GM19328 (cell line): ENCODE data around the gene KDM6A.
"Not testable (repeated sequence)": the region's sequence is repeated elsewhere in the genome, so short reads cannot be mapped to it uniquely, and the experiment has no call there.

Experiments used
- ATAC-seq: cut with Tn5 transposase; IDR thresholded peaks from one replicate; pipeline ENCODE4 v1.9.1; 2021; ENCODE audit warnings: mild to moderate bottlenecking, moderate library complexity; ENCODE audit not compliant: unreplicated experiment

The KDM6A gene

DNA sequence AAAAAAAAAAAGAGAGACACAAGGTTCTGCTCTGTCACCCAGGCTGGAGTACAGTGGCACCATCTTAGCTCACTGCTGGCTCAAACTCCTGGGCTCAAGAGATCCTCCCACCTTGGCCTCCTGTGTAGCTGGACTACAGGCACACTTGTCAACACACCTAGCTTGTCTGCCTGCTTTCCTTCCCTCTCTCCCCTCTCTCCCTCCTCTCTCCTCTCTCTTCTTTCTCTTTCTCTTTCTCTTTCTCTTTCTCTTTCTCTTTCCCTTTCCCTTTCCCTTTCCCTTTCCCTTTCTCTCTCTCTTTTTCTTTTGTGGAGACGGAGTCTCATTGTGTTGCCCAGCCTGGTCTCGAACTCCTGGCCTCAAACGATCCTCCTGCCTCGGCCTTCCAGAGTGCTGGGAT lies 195.6 kb downstream of the KDM6A start:
- ATAC-seq: no peak

DNA sequence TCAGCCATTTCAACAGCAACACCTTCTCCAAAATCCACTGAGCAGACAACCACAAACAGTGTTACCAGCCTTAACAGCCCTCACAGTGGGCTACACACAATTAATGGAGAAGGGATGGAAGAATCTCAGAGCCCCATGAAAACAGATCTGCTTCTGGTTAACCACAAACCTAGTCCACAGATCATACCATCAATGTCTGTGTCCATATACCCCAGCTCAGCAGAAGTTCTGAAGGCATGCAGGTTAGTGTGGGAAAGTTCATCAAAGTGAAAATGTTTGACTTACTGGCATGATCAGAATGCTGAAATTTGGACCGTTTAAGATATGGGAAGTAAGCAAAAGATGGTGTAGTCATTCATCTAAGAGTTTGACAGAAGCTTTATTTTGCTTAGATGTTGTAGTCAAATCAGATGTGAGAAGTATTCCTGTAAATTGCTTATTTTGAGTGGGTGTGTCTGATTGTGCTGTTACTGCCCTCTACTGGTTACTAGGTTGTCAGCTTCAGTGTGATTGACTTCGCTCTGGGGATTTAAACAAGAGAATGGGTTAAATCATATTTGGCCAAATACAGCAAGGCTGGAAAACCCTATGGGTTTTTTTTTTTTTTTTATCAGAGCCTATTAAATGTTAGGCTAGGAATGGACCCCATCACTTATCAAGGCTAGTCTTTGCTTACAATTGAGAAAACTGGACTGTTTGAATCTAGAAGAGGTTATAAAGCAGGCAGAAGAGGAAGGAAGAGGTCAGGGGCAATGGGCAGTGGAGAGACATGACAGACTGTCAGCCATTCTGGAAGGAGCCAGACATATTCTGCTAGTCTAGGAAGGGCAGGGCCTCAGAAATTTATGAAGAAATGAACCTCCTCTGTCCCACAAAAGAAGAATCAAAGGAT lies 197.4 kb downstream of the KDM6A start:
- no peak for ATAC-seq

DNA sequence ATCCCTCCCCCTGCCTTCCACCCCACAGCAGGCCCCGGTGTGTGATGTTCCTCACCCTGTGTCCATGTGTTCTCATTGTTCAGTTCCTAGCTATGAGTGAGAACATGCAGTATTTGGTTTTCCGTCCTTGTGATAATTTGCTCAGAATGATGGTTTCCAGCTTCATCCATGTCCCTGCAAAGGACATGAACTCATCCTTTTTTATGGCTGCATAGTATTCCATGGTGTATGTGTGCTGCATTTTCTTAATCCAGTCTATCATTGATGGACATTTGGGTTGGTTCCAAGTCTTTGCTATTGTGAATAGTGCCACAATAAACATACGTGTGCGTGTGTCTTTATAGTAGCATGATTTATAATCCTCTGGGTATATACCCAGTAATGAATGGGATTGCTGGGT lies 200.0 kb downstream of the KDM6A start:
- ATAC-seq: not testable (repeated sequence)

DNA sequence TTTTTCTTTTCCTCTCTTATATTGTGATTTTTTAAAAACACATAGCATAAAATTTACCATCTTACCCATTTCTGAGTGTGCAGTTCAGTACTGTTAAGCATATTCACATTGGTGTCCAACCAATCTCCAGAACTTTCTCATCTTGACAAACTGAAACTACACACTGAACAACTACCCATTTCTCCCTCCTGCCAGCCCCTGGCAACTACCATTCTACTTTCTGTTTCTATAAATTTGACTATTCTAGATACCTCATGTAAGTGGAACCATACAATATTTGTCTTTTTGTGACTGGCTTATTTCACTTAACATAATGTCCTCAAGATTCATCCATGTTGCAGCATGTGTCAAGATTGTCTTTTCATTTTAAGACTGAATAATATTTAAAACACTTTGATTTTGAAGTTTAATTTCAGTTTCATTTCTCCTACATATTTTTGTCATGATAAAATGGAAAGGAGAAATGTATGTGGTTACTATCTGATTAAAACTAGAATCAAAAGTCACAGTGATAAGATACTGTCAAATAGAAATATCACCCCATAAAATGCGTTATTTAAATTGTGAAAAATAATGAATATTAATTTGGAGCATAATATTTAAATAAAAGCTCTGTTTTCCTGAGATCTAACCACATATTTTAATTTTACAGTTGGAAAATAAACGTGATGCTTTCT lies 204.9 kb downstream of the KDM6A start:
- peak; percentile 75 for ATAC-seq

DNA sequence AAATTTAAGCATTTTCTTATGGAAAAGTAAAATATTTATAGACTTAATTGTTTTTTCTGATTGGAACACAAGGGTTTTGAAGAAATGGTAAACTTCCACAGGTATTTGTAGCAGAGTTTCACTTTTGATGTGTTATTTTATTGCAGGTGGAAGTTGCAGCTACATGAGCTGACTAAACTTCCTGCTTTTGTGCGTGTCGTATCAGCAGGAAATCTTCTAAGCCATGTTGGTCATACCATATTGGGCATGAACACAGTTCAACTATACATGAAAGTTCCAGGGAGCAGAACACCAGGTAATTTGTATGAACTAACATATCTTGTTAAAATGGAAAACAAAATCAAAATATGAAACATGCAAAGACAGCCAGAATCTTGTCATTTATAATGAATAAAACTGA lies 210.3 kb downstream of the KDM6A start:
- ATAC-seq: no peak

DNA sequence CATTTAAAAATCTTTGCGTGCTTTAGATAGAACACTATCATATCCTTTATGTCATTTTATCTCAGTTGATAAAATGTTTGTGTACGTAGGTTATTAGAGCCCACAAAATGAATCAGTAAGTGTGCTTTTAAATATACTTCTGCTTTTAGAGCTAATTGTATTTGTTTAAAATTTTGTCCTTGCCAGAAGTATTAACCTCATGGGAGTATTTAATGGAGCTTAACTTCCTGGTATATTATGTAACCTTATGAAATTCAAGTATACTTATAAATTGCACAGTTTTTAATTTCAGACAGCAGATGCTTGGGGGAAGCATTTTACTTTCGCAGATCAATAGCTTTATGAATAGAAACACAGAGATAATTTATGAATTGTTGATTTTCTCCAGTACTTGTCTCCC lies 237.5 kb downstream of the KDM6A start:
- no peak for ATAC-seq

DNA sequence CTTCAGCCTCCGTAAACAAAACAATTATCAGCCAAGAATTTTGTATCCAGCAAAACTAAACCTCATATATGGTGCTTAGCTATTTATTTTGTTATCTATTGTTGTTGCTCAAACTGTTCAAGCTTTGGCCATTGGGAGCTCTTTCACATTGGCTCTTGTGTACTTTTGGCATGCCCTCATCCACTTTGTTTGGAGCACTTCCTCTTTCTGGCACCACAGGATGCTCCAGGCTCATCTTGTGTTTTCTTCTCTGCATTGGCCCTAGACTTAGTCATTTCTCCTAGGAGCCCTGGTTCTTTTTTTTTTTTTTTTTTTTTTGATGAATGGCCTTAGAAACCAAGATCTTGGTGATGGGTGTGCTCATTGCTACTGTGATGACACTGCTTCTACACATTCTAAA lies 253.2 kb downstream of the KDM6A start:
- no peak for ATAC-seq

DNA sequence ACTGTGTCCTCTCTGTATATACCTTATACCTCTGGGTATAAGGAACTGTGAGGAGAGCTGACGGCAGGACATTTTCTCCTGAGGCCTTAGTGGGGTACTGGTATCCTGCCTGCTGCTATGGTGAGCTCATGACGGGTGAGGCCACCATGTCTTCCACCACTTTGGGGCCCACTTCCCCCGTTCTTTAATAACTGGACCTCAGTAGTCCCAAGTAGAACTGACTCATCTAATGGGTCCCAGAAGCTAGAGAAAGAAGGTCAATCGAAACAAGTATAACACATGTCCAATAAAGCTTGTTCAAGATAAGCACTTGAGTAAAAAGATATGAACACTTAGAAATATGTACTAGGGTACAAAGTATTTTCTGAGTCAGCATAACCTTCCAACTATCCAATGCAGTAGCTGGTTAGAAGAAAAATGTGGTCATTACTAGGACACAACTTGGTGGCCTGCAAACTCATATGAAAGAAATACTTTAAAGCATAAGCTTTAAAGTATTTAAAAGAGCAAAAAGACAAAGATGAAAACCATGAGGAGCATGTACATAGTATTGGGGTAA lies 256.0 kb downstream of the KDM6A start:
- no peak for ATAC-seq

DNA sequence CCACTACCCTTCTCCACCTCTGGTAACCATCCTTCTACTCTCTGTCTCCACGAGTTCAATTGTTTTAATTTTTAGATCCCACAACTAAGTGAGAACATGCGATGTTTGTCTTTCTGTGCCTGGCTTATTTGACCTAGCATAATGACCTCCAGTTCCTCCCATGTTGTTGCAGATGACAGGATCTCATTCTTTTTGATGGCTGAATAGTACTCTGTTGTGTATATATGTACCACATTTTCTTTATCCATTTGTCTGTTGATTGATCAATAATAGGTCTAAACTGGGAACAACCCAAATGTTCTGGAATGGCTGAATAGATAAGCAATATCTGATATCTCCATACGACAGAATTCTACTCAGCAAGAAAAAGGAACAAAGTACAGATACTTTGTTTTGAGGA lies 260.5 kb downstream of the KDM6A start:
- no peak for ATAC-seq

DNA sequence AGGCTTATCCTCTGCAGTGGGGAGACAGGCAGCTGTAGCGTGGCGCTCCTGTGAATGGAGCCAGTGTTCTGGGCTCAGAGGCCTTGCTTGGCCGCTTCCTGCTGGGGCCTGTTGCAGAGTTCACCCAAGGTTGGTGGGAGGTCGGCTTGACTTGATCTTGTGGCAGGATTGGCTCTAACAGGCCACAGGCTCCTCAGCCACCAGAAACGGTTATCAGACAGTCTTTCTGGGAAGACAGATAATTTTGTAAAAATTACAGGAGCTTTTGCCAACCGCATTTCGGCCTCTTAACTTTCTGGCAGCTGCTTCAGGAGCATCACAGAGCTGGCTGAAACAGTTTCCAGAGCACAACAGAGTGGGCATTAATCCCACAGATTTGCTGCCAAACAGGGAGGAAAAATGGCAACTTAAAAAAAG lies 261.3 kb downstream of the KDM6A start:
- no peak for ATAC-seq

DNA sequence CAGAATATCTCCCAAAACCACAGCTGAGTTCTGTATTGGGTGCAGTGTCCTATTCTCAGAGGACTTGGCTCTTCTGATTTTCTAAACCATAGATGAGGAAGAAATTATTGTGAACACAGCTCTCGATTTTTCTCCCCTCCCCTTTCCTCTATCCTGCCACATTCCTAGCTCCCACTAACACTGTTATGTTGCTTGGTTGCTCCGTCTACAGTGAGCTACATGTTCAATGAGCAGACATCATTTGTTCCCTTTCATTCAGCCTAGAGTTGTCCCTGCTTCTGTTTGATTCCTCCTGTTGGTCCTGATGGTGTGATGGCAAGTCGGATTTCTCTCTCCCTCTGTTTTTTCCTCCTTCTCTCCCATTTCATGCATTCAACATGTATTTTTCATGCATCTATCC lies 261.8 kb downstream of the KDM6A start:
- ATAC-seq: no peak

DNA sequence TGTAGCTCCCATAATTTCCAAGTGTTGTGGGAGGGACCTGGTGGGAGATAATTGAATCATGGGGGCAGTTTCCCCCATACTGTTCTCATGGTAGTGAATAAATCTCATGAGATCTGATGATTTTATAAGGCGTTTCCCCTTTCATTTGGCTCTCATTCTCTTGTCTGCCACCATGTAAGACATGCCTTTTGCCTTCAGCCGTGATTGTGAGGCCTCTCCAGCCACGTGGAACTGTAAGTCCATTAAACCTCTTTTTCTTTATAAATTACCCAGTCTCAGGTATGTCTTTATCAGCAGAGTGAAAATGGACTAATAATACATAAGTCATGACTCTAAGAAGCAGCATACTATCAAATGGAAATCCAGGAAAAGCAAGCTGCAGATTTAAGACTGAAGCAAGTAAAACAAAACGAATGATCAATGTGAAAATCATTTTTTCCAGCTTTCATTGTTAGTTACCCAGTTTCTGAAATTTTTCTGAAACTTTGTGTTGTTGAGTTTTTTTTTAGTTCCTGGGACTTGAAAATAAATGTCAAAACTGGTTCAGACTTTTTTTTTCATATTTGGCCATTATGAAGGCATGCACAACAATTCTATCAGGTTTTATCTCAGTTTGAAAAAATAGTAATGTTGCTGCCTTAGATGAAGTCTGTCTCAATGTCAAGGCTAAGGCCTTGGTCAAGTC lies 262.5 kb downstream of the KDM6A start:
- not testable (repeated sequence) for ATAC-seq

DNA sequence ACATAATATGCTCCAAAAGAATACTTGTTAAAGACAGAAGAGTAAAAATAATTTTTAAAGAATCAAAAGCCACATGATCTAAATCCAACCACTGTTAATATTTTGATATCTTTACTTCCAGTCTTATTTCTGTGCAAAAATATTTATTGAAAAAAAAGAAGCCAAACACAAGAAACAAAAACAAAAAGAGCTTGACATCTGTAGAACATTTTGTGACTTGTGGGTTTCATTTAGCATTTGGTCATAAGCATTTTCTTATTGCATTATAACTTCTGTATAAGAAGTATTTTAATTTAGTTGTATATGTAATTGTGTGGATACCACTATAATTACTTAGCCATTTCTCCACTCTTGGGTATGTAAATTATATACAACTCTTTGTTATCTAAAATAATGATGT lies 264.5 kb downstream of the KDM6A start:
- ATAC-seq: no peak

DNA sequence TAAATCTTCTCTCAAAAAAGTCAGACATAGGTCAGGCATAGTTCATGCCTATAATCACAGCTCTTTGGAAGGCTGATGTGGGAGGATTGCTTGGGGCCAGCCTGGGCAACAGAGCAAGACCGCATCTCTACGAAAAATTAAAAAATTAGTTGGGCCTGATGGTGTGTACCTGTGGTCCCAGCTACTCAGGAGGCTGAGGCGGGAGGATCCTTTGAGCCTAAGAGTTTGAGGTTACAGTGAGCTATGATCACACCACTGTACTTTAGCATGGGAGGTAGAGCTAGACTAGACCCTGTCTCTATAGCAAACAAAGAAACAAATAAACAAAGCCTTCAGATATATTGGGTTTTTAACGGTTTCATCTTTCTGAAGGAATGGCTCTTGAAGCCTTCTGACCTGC lies 265.5 kb downstream of the KDM6A start:
- no peak for ATAC-seq

DNA sequence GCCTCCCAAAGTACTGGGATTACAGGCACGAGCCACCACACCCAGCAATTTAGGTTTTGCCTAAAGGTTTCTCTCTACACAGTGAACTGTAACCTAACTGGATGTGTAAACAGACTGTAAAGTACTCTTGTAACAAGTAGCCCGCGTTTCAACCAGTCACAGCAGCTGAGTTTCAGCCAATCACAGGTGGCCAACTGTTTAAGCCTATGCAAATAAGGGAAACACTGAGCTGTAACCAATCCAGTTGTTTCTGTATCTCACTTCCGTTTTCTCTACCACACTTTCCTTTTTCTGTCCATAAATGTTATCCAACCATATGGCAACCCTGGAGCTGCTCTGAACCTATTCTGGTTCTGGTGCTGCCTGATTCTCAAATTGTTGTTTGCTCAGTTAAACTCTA lies 267.8 kb downstream of the KDM6A start:
- ATAC-seq: no peak

DNA sequence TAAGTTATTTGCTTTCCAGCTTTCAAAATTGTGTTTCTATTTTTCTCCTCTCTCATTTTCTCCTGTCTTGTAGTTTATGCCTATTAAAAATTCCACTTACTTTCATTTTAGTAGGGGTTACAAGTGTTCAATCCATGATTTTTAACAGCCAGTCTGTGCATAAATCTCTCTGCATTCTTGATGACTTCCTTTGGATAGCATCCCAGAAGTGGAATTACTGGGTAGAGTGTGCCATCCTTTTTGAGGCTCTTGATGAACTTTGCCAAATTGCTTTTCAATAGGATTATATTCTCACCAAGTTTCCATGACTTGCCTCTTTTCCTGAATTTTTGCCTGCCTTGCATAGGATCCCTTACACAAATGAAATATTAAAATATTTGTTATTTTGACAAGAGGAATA lies 269.2 kb downstream of the KDM6A start:
- ATAC-seq: no peak

DNA sequence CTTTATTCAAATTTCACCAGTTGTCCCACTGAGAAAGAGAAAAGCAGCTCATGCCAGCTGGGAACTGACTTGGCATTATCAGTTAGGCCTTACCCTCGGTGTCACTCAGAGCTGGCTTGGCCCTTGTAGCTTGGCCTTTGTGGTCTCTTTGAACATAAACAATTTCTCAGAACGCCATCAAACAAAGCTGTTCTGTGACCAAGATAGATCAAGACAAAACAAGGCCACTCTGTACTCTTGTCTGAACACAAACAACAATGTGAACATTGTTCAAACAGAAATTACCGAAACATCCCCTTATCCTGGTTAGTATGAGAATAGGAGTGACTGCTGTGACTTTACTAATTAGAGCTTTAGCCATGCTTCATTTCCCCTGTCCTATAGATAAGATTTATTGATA lies 270.5 kb downstream of the KDM6A start:
- ATAC-seq: no peak

DNA sequence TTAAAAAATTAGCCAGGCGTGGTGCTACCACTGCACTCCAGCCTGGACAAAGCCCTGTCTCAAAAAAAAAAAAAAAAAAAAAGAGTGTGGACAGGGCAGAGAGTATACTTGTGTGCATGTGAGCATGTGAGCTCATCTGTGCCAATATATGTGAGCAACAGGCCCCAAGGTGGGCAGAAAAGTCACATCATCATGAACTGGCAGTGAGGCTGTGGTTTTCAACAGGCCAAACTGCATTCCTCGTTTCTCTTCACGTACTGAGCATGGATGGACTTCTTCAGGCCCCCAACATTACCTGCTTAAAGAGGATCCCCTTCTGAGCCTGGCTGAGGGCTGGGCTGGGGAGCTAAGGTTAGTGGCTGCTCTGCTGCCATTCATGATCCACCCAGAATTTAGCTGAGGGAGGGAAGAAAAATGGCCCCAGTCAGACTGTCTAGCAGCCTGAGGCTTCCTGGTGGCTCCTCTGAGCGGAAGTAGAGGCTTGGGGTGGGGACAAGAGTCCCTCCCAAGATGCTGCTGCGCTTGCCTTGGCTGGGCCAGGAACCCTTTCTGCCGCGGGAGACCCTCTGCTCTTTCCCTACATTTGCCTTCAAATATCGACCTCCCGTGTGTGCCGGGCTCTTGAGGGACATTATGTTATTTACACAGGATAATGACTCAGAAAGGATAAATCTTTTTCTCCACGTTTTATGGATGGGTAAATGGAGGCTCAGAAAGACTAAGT lies 272.7 kb downstream of the KDM6A start:
- ATAC-seq: no peak

DNA sequence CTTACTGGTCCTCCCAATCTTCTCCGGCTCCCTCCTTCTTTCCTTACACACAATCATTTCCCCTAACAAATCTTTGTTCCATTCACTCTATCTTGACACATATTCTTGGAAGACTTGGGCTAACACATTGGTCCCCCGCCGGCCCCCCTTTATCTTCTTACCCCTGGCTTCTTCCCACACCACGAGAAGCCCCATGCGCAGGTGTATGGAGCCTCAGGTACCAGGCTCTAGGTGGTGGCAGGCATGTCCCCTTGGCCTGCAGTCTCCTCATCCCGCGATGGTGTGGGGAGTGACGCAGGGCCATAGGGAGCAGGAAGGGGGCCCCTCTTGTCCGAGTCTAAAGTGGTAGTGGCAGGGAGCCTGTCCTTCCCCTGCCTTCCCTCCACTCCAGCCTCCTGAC lies 277.8 kb downstream of the KDM6A start:
- ATAC-seq: no peak

DNA sequence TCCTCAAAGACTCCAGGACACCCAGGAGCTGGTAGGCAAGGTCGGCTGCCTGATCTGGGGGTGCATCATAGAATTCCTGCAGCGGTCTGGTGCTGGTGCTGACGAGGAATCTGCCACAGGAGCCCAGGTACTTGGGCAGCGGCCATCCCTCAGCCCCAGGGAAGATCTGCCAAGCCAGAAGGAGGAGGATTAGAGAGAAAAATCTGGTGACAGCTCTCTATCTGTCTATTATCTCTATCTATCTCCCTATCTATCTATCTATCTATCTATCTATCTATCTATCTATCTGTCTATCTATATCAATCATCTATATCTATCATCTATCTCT lies 281.0 kb downstream of the KDM6A start:
- ATAC-seq: no peak

DNA sequence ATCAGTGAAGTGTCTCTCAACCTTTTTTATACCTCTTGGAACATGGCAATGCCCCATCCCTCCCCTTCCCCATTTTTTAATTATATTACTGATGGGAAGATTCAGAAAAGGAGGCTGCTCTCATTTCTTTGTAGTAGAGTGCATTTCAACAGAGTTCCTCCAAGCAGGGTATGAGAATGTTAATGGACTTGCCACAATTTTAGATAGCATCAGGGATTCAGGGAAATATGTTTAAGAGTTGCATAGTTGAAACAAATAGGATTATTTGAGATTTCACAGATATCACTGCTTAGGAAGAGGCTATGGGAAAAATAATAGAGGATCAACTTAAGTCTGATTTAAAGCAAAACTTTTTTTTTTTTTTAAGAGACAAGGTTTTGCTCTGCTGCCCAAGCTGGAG lies 281.5 kb downstream of the KDM6A start:
- ATAC-seq: no peak
